MM.1S (cell line): ENCODE data around the gene ZHX3.

Source experiments
- CTCF ChIP-seq: fragments of 300-600 bp; sonication (generic); IDR thresholded peaks from 2 replicates; pipeline ENCODE4 v1.5.1; 2016; ENCODE audit warnings: antibody characterized with exemption, low read length, mixed read lengths
- EZH2 ChIP-seq: fragments of 300-600 bp; sonication (generic); optimal IDR thresholded peaks from 2 replicates; pipeline ENCODE3; 2017; ENCODE audit warnings: low read depth, mild to moderate bottlenecking, antibody characterized with exemption, low read length, mixed read lengths

DNA sequence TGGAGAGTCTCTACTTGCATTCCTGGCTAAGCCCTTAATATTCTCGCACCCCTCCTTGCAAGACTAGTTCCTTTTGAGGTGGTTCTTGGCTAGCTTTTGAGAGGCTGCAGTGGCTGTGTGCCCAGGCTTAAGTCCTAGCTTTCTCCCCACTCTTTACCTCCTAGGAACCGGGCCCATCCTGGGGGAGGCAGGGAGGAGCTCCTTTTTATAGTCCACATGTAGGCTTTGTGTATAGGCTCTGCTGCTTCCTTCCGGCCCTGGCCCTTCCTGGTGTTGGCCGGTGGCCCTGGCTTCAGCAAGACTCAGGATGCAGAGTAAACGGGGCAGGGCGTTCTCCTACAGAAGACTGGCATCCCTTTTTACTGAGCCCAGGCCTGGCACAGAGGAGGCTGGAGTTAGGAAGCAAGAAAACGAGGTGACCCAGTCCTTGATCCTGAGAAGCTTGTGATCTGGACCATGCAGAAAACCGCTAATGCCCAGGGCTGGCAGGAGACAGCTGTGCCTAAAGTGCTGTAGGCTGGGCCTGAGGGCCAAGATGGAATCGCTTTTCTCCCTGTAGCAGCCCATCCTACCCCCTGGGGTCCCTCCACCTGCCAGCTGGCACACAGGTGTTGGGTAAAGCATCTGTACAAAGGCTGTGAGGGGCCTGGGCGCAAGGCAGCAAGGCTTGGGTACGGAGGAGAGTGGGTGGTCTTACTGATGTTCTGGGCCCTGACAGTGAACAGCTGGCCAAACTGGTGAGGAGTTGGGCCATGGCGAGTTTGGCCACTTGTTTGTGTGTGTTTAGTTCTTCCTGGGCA lies 171.5 kb downstream of the ZHX3 start:
- TF ChIP-seq CTCF (no peak), EZH2 (no peak)
